NCI-H526 treated with DMSO at 0.1 percent for 48 hours (cell line): ENCODE measurements around the gene CTNNA2.

Experiments
- DNase-seq: peaks from one replicate; lab custom pipeline; 2025; lab: John Stamatoyannopoulos, UW

Gene CTNNA2

GRCh38 chr2:80396276-80396675 is 883.4 kb downstream of the CTNNA2 start:
- no peak for DNase-seq

DNA sequence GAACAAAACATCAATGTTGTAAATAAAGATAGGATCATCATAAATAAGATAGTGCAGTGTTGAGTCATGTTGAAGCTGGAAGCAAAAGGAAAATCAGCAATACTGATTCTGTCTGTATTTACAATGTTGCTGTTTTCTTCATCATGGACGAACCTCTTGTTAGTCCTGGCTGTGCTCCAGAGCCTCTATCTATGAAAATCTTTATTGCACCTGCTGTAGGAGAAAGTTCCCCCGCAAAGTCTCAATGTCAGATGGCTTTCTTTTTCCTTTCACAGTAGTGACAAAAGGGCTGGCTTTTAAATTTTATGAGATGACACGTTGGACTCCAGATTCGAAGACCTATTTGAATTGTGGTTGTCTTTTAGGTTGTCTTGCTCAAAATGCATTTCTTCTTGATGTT is 890.2 kb downstream of the CTNNA2 start:
- DNase-seq = no peak

- DNase-seq = no peak
Measured at GRCh38 chr2:80407377-80407776, 894.5 kb downstream of the CTNNA2 start.

- no peak for DNase-seq
Measured at GRCh38 chr2:80410346-80410745, 897.5 kb downstream of the CTNNA2 start.

- DNase-seq = no peak
Measured at GRCh38 chr2:80413136-80413535, 900.3 kb downstream of the CTNNA2 start.

GRCh38 chr2:80417737-80418136 is 904.9 kb downstream of the CTNNA2 start:
- DNase-seq = no peak

GRCh38 chr2:80420530-80421208 is 907.8 kb downstream of the CTNNA2 start:
- DNase-seq = no peak

- DNase-seq = no peak
Measured at GRCh38 chr2:80429251-80429650, 916.4 kb downstream of the CTNNA2 start.

GRCh38 chr2:80437959-80438358 is 925.1 kb downstream of the CTNNA2 start:
- DNase-seq = no peak

DNA sequence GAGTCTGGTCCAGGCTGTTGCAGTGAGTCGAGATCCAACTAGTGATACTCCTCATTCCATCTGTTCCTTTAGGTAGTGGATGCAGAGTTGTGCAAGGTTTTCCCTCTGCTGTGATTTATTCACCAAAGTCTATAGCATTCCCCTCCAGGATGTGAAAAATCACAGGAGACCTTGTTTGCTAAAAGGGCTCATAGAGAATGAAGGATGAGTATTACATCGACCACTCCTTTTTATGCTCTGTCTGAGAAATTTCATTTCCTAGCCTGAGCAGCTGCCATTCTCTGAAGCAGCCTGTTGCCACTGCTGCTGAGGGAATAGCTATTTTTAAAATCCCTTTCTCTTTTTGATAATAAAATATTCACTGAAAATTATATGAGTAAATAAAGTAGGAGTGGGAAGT is 925.8 kb downstream of the CTNNA2 start:
- no peak for DNase-seq

GRCh38 chr2:80454628-80455027 is 941.8 kb downstream of the CTNNA2 start:
- DNase-seq = no peak

GRCh38 chr2:80459028-80459427 is 946.2 kb downstream of the CTNNA2 start:
- no peak for DNase-seq

DNA sequence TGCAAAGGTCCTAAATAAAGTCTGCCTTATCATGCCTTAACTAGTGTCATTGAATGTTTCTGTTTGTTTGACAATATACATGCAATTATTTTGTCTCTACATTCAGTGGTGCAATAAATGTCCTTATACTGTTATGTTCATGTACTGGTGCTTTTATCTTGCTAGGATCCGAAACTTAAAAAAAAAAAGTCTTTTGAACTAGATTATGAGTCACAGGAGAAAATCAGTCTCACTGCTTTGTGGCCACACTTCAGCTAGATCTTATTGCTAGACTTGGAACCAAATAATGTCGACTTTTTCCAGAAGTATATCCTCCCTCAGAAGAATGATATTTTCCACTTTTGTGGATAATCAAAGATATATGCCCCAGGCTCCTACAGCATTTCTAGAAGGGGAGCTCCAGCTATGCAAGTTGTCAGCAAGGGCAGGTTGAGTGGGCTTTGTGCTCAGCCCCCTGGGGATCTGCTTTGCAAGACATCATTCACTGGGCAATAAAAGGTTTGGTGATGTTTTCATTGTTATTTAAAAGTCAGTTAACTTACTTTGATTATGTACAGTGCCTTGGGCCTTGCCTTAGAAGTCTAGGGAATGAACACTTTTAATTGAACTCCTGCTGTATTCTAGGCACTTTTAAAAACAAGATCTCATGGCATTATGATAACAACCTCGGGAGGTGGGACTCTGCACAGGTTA is 948.8 kb downstream of the CTNNA2 start:
- DNase-seq = no peak

DNA sequence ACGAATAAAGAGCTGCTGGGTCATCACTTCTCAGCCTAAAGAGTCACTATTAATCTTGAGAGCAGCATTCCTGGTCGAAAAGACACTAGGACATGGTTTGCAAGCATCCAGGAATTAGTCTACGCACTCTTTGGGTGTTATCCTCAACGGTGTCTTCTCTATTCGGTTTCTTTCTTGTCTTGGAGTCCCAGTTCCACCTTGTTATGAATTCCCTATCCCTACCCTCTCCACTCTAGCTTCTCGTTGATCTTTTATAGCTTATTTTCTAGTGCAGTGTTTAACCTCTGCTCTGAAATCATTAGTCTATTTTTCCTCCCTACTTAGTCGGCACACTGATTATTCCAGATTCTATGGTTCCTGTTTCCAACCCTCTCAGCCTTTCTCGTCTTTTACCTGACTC is 949.8 kb downstream of the CTNNA2 start:
- no peak for DNase-seq

DNA sequence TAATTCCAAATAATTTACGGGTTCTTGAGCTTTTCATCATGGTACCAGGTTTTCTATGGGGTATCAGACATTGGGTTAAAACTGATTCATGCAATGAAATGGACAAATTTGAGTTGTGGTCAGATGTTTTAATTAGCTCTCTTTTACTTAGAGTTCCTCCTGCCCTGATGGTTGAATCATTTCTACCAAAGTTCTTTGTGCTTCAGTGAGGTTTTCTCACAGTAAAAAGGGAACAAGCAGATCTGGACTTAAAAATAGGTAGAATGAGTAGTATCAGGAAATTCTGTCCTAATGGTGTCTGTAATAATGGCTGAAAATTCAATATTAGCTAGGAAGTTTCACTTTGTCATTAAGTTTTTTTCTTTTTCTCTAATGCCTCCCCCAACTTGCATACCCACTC is 951.4 kb downstream of the CTNNA2 start:
- no peak for DNase-seq

DNA sequence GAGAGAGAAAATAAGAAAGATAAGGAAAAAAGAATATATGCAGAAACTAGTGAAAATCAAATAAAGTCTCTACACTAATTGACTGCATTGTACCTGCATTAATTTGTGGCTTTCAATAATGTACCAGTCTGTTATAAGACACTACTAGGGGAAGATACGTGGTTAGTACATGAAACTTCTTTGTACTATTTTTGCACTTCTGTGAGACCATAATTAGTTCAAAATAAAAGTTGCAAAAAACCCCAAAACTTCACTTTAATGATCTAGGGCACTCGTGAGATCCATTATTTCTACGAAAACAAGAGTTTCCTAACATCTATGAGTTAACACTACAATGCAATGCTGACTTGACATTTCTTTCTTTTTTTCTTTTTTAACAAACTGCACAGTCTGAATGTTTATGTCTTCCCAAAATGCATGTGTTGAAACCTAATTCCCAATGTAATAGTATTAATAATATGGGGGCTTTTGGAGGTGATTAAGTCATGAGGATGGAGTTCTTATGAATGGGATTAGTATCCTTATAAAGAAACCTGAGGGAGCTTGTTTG is 954.5 kb downstream of the CTNNA2 start:
- no peak for DNase-seq

DNA sequence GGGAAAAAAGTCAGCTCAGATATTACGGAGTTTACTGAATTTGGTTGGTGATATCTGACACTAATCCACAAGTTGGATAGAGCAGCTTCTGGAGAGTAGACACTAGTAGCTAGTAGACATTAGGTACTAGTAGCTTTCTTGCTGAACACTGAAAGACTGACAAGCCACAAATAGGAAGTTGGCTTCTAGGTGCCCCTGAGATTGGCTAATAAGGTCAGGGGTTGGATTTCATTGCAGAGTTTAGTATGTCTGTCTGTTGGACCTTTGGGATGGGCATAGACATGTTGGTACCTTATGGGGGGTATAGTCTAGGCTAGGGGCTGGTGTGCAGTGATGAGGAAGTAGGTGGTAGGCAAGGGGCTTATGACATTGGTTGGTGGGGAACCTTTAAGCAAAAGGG is 956.6 kb downstream of the CTNNA2 start:
- DNase-seq = no peak

DNA sequence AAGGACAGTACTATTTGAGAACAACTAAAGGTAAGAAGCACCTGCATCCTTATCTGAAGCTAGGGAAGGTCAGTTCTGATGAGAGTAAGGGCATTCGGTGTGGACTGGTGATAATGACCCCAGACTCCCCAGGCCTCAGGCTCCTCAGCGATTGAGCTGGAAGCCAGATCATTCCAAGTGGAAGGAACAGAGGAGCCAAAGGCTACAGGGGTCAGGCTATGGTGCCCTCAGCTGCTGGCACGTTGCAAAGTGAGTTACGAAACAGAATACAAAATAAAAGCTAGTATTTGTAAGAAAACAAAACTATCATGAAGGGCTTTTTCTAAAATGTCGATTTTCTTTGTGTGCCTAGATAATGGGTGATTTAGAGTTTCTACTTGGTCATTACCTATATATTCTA is 960.2 kb downstream of the CTNNA2 start:
- DNase-seq = no peak

DNA sequence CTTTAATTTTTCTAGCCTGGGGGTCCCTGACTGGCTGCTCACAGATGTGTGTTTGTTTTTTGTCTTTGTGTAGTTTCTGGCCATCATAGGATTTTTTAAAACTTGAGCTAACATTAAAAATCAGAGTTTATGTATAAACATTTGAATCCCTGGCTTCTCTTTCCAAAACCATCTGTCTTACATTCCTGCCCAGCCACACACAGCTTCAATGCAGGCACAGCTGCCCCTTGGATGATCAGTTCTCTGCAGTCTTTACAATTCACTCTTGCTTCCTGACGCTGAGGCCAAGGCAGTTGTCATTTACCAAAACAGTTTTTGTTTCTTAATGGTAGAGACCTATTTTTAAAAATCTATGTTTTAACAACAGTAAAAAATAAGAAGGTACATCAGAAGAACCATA is 960.9 kb downstream of the CTNNA2 start:
- DNase-seq = no peak

DNA sequence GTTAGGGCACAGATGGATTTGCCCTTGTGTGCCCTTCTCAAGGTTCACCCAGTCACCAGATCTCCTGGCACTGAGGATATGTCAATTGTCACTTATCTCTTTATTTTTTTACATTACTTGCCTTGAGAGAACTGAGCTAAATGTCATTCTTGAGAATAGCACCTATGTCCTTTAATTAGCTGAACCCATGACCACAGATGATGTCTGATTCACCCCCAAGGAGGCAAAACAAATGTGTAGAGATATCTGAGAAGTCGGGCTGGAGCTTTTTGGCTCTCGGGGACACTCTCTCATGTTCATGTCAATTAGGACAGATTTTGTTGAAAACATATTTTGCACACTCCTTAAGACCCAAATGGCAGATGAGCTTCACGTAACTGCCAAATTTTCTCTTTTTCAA is 963.1 kb downstream of the CTNNA2 start:
- DNase-seq = no peak

GRCh38 chr2:80476535-80477117 is 963.8 kb downstream of the CTNNA2 start:
- no peak for DNase-seq

DNA sequence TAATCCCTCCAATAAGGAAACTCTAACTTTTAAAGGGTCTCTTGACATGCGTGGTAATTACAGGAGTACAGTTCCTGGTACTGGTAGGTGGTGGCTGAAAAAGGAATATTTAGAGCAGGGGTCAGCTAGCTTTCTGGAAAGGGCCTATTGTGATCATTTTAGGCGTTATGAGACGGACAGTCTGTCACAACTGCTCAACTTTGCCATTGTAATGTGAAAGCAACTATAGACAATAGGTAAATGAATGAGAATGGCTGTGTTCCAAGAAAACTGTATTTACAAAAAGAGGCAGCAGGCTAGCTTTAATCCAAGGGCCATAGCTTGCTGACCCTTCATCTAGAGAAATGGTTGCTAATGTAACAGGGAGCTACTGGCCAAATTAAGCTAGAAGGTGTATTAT is 969.4 kb downstream of the CTNNA2 start:
- DNase-seq = no peak

GRCh38 chr2:80489717-80490116 is 976.9 kb downstream of the CTNNA2 start:
- no peak for DNase-seq
